Vagina (tissue), 2 donors: ENCODE measurements around the gene KRTAP5-7.

ENCODE experiments used
- POLR2A ChIP-seq, 2 donors: fragments of 450-650 bp; IDR thresholded peaks; one replicate each; pipeline ENCODE4 v1.6.1; 2017; ENCODE audit warnings: antibody characterized with exemption in 2 of 2, mild to moderate bottlenecking in 2 of 2, moderate library complexity in 2 of 2
- POLR2AphosphoS5 ChIP-seq, 2 donors: sonication (generic); formaldehyde crosslinking; IDR thresholded peaks; one replicate each; pipeline ENCODE4 v1.9.0; 2017; ENCODE audit warnings: antibody characterized with exemption in 2 of 2, mild to moderate bottlenecking in 2 of 2, low read depth in 1 of 2; ENCODE audit not compliant: insufficient read depth in 1 of 2
- TF ChIP-seq, protein P1 (sequence below), 3 experiments: fragments of 450-650 bp in 2 of 3; fragments of 200-600 bp in 1 of 3; sonication (generic) in 1 of 3; IDR thresholded peaks; one replicate each; pipeline ENCODE4 v1.5.1; 2017 to 2019; ENCODE audit warnings: antibody characterized with exemption in 3 of 3, mild to moderate bottlenecking in 2 of 3, moderate library complexity in 2 of 3

DNA sequence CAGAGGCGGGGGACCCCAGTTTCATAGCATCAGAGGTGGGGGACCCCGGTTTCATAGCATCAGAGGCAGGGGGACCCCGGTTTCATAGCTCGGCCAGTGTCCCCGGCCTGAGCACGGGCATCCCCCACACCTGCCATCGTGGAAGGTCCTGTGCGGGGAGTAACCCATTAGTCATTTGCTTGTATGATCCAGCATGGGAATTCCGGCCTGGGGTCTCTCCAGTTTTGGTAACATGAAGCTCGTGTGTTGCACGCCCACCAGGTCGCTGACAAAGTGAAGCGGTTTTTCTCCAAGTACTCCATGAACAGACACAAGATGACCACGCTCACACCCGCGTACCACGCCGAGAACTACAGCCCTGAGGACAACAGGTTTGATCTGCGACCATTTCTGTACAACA, 29.0 kb upstream of the KRTAP5-7 start:
- TF ChIP-seq POLR2AphosphoS5 (IDR thresholded peaks at IDR 0.05; ENCODE audit: insufficient read depth in 1 of 2, low read depth in 1 of 2) (no peak), POLR2A (IDR thresholded peaks at IDR 0.05) (no peak)
- TF ChIP-seq, protein P1, sequence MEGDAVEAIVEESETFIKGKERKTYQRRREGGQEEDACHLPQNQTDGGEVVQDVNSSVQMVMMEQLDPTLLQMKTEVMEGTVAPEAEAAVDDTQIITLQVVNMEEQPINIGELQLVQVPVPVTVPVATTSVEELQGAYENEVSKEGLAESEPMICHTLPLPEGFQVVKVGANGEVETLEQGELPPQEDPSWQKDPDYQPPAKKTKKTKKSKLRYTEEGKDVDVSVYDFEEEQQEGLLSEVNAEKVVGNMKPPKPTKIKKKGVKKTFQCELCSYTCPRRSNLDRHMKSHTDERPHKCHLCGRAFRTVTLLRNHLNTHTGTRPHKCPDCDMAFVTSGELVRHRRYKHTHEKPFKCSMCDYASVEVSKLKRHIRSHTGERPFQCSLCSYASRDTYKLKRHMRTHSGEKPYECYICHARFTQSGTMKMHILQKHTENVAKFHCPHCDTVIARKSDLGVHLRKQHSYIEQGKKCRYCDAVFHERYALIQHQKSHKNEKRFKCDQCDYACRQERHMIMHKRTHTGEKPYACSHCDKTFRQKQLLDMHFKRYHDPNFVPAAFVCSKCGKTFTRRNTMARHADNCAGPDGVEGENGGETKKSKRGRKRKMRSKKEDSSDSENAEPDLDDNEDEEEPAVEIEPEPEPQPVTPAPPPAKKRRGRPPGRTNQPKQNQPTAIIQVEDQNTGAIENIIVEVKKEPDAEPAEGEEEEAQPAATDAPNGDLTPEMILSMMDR (IDR thresholded peaks at IDR 0.05), result no peak
